GM12865 (cell line): Measurements from ENCODE around the gene NRL.
A peak's percentile ranks its signal among the peaks of the same experiment; 100 is the strongest.

Source experiments
- DNase-seq: peaks from one replicate; pipeline ENCODE4 v3.0.0; 2010; ENCODE audit warnings: low read depth
- H3K4me3 ChIP-seq: 2 replicates; pipeline ENCODE4 v1.5.1; 2011; ENCODE audit warnings: mild to moderate bottlenecking, low read depth, low read length, control low read depth
- CTCF ChIP-seq: IDR thresholded peaks from 2 replicates; pipeline ENCODE4 v1.5.1; 2011; ENCODE audit warnings: low read length, control low read depth, low read depth, inconsistent platforms; ENCODE audit not compliant: insufficient read depth; ENCODE audit errors: missing control alignments

Gene NRL

GRCh38 chr14:24059841-24060388, 54.8 kb downstream of the NRL start:
- no peak for TF ChIP-seq CTCF
- no peak for DNase-seq
- no peak overlapping the region for H3K4me3 ChIP-seq

GRCh38 chr14:24058951-24059475, 55.7 kb downstream of the NRL start:
- no peak overlapping the region for H3K4me3 ChIP-seq
- no peak for TF ChIP-seq CTCF
- no peak for DNase-seq

- no peak overlapping the region for H3K4me3 ChIP-seq
- peak; percentile 88 for TF ChIP-seq CTCF
- DNase-seq: peak; percentile 77
These were observed 56.3 kb downstream of the NRL start for GRCh38 chr14:24058260-24058950.

- DNase-seq: no peak
- no peak for TF ChIP-seq CTCF
- H3K4me3 ChIP-seq: no peak overlapping the region
These were observed 56.9 kb downstream of the NRL start for GRCh38 chr14:24057867-24058259.

GRCh38 chr14:24057271-24057670, 57.5 kb downstream of the NRL start:
- no peak for DNase-seq
- no peak overlapping the region for H3K4me3 ChIP-seq
- no peak for TF ChIP-seq CTCF

- DNase-seq: no peak
- no peak overlapping the region for H3K4me3 ChIP-seq
- TF ChIP-seq CTCF: no peak
These were observed 58.0 kb downstream of the NRL start for GRCh38 chr14:24056800-24057184.
